Vagina (tissue), 2 donors: ENCODE data around the gene NAT8L. TPM values are rescaled to one million over a fixed set of nuclear protein-coding genes. Genes with fewer than 3 reads are reported as not detected.

Experiments
- DNase-seq, 2 donors: peaks; one replicate each; pipeline ENCODE4 v3.0.0-alpha.2; 2017; ENCODE audit errors: extremely low spot score in 2 of 2
- H3K27ac ChIP-seq: fragments of 200-600 bp; sonication (generic); one replicate; pipeline ENCODE4 v1.5.1; 2019
- H3K27me3 ChIP-seq: fragments of 200-600 bp; sonication (generic); one replicate; pipeline ENCODE4 v1.5.1; 2019
- H3K36me3 ChIP-seq, 2 donors: fragments of 200-600 bp; sonication (generic); one replicate each; pipeline ENCODE4 v1.5.1; 2017 to 2019
- H3K4me1 ChIP-seq: fragments of 200-600 bp; sonication (generic); one replicate; pipeline ENCODE4 v1.5.1; 2019
- H3K4me3 ChIP-seq, 2 donors: fragments of 200-600 bp; sonication (generic); 1 replicate in 1 of 2; 2 replicates in 1 of 2; pipeline ENCODE4 v1.5.1; 2016 to 2019
- H3K9me3 ChIP-seq: fragments of 200-600 bp; sonication (generic); one replicate; pipeline ENCODE4 v1.5.1; 2019
- POLR2A ChIP-seq, 2 donors: fragments of 450-650 bp; IDR thresholded peaks; one replicate each; pipeline ENCODE4 v1.6.1; 2017; ENCODE audit warnings: antibody characterized with exemption in 2 of 2, mild to moderate bottlenecking in 2 of 2, moderate library complexity in 2 of 2
- POLR2AphosphoS5 ChIP-seq, 2 donors: sonication (generic); formaldehyde crosslinking; IDR thresholded peaks; one replicate each; pipeline ENCODE4 v1.9.0; 2017; ENCODE audit warnings: antibody characterized with exemption in 2 of 2, mild to moderate bottlenecking in 2 of 2, low read depth in 1 of 2; ENCODE audit not compliant: insufficient read depth in 1 of 2
- intact Hi-C: fragments of 100-400 bp; cut with DNase I; formaldehyde crosslinking; loops from one replicate; pipeline ENCODE4 v1.15.1; 2023
- total RNA-seq: library from RNA; depleted of rRNA; stranded (reverse); fragments of >200 nt; gene quantifications from one replicate; pipeline ENCODE4 v1.2.3, GENCODE V29; 2016
- TF ChIP-seq, protein P1 (sequence below), 3 experiments: fragments of 450-650 bp in 2 of 3; fragments of 200-600 bp in 1 of 3; sonication (generic) in 1 of 3; IDR thresholded peaks; one replicate each; pipeline ENCODE4 v1.5.1; 2017 to 2019; ENCODE audit warnings: antibody characterized with exemption in 3 of 3, mild to moderate bottlenecking in 2 of 3, moderate library complexity in 2 of 3

Gene NAT8L
- total RNA-seq, 1 donor from 2014 or later = 1.7 TPM

- Histone ChIP-seq H3K27me3 (peaks cover 13% of the 10 kb centered on the region), H3K9me3 (no peaks in the 10 kb centered on the region), H3K36me3 (no peaks in the 10 kb centered on the region), H3K27ac (no peak overlapping the region), H3K4me3 (peak overlapping the region; percentile 23 to 46), H3K4me1 (peaks cover 8% of the 10 kb centered on the region)
- intact Hi-C loops = no loop called here
- TF ChIP-seq, protein P1, sequence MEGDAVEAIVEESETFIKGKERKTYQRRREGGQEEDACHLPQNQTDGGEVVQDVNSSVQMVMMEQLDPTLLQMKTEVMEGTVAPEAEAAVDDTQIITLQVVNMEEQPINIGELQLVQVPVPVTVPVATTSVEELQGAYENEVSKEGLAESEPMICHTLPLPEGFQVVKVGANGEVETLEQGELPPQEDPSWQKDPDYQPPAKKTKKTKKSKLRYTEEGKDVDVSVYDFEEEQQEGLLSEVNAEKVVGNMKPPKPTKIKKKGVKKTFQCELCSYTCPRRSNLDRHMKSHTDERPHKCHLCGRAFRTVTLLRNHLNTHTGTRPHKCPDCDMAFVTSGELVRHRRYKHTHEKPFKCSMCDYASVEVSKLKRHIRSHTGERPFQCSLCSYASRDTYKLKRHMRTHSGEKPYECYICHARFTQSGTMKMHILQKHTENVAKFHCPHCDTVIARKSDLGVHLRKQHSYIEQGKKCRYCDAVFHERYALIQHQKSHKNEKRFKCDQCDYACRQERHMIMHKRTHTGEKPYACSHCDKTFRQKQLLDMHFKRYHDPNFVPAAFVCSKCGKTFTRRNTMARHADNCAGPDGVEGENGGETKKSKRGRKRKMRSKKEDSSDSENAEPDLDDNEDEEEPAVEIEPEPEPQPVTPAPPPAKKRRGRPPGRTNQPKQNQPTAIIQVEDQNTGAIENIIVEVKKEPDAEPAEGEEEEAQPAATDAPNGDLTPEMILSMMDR (IDR thresholded peaks at IDR 0.05) = no peak
- TF ChIP-seq POLR2A (IDR thresholded peaks at IDR 0.05) = no peak
- TF ChIP-seq POLR2AphosphoS5 (IDR thresholded peaks at IDR 0.05; ENCODE audit: insufficient read depth in 1 of 2, low read depth in 1 of 2) = no peak
- DNase-seq = no peak
Observed at GRCh38 chr4:2058264-2059045, 672 bp upstream of the NAT8L start.

DNA sequence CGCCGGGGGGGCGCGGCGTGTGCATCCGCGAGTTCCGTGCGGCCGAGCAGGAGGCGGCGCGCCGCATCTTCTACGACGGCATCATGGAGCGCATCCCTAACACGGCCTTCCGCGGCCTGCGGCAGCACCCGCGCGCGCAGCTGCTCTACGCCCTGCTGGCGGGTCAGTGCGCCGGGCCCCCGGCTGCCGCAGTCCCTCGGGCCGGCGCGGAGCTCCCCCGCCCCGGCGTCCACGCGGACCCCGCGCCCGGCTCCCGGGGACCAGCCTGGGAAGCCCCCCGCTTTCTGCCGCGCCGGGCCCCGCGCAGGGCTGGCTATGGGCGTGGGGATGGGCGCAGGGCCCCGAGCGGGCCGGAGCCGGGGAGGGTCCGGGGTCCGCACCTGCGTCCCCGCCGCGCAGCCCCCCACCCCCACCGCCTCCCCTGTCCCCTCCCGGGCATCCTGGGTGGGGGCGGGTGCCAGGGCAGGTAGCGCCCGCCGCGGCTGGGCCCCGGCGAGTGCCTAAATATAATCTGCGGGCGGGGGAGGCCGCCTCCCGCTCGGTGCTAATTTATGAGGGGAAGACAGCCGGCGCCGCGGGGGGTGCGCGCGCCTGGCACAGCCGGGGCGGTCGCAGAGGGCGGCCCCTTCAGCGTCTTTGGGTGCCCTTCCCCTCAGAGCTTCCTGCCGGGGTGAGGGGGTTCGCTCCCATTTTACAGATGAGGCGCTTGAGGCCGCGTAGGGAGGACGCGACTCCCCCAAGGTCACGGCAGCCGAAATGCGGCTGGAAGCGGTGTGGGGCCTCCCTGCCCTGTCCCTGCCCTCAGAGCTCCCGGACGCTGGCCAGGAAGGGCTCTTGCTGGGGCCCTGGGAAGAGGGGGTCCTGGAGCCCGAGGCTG, 837 bp downstream of the NAT8L start:
- no peak overlapping the region for H3K27ac ChIP-seq
- H3K4me3 ChIP-seq = peak overlapping the region in 1 of 2 donors; percentile 46
- no peak for TF ChIP-seq POLR2A (IDR thresholded peaks at IDR 0.05)
- TF ChIP-seq POLR2AphosphoS5 (IDR thresholded peaks at IDR 0.05; ENCODE audit: insufficient read depth in 1 of 2, low read depth in 1 of 2) = no peak
- TF ChIP-seq, protein P1 (IDR thresholded peaks at IDR 0.05) = no peak
- no peaks in the 10 kb centered on the region for H3K36me3 ChIP-seq
- peaks cover 8% of the 10 kb centered on the region for H3K4me1 ChIP-seq
- H3K27me3 ChIP-seq = peaks cover 13% of the 10 kb centered on the region
- intact Hi-C loops = no loop called here
- DNase-seq = no peak
- no peaks in the 10 kb centered on the region for H3K9me3 ChIP-seq

DNA sequence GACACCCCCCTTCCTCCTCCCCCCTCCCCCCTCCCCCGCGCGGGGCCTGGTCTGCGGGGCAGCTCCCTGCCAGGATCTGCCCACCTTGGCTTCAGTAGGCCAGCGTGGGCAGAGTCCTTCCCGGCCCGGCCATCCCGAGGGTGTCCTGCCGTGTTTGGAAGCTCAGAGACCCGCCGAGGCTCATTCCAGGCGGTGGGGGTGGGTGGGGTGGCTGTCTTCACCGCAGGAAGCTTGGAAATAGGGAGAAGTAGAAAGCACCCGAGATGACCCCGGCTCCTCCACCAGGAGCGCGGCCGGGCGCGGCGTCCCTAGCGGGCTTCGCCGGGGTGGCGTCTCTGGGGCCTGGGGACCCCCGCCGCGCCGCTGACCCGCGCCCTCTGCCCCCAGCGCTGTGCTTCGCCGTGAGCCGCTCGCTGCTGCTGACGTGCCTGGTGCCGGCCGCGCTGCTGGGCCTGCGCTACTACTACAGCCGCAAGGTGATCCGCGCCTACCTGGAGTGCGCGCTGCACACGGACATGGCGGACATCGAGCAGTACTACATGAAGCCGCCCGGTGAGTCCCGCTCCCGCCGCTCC, 1.6 kb downstream of the NAT8L start:
- Histone ChIP-seq H3K9me3 (no peaks in the 10 kb centered on the region), H3K27ac (no peak overlapping the region), H3K4me1 (peaks cover 8% of the 10 kb centered on the region), H3K27me3 (peaks cover 13% of the 10 kb centered on the region), H3K36me3 (no peaks in the 10 kb centered on the region), H3K4me3 (no peak overlapping the region)
- intact Hi-C loops = no loop called here
- DNase-seq = no peak
- TF ChIP-seq, protein P1 (IDR thresholded peaks at IDR 0.05) = no peak
- TF ChIP-seq POLR2AphosphoS5 (IDR thresholded peaks at IDR 0.05; ENCODE audit: insufficient read depth in 1 of 2, low read depth in 1 of 2) (no peak), POLR2A (IDR thresholded peaks at IDR 0.05) (no peak)

DNA sequence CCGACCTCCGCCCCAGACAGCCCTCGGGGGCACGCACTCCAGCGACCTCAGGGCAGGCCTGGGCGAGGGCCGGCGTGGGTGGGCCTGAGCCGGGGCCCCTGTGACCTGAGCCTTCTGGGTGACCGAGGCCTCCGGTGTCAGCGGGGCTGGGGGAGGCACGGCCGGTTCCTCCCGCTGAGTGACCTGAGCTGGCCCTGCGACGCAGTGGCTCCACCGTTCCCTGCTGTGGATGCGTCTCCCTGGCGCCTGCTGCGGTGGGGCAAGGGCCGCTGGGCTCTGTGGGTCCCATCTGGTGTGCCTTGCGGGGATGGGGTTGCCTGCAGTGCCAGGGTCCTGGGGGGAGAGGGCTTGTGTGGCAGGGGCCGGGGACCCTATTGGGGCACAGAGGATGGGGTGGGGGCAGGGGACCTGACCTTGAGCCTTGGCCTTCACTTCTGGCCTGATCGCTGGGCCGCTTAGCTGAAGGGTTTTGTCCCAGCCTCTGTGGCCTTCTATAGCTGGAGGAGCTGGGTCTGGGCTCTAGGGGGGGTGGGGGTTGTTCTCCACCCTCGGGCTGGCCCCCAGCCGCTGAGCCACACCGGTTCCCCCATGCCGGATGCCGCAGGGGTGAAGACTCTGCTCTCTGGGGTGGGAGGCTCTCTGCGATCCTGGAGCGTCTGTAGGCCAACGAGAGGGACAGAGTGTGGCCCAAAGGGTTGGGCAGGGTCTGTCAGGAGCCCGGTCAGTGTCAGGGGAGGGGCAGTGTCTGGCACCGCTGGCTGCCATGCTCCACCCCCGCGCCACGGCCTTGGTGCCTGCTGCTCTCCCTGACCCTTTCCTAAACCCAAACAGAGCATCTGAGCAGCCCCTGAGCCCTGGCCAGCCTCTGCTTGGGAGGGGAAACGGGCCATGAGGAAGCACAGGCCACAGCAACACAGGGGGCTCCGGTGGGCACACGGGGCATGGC, 2.3 kb downstream of the NAT8L start:
- intact Hi-C loops = no loop called here
- Histone ChIP-seq H3K4me1 (peaks cover 8% of the 10 kb centered on the region), H3K4me3 (no peak overlapping the region), H3K27me3 (peaks cover 13% of the 10 kb centered on the region), H3K9me3 (no peaks in the 10 kb centered on the region), H3K36me3 (no peaks in the 10 kb centered on the region), H3K27ac (no peak overlapping the region)
- DNase-seq = no peak
- TF ChIP-seq POLR2AphosphoS5 (IDR thresholded peaks at IDR 0.05; ENCODE audit: insufficient read depth in 1 of 2, low read depth in 1 of 2) = no peak
- no peak for TF ChIP-seq POLR2A (IDR thresholded peaks at IDR 0.05)
